Muscle of leg (tissue), 16 donors: ENCODE results near the gene ENPP3. TPM values are rescaled to one million over a fixed set of nuclear protein-coding genes. Genes with fewer than 3 reads are reported as not detected.
A peak's percentile ranks its signal among the peaks of the same experiment; 100 is the strongest.

ENCODE experiments used
- DNase-seq: peaks from one replicate; pipeline ENCODE4 v3.0.0; 2013
- H3K27ac ChIP-seq: one replicate; pipeline ENCODE4 v1.5.1; 2013; ENCODE audit warnings: mild to moderate bottlenecking, low read length, control low read depth
- H3K27me3 ChIP-seq: one replicate; pipeline ENCODE4 v1.6.1; 2013; ENCODE audit warnings: low read length; ENCODE audit not compliant: control insufficient read depth, insufficient read depth
- H3K36me3 ChIP-seq: one replicate; pipeline ENCODE4 v1.6.1; 2013; ENCODE audit warnings: low read length; ENCODE audit not compliant: control insufficient read depth, insufficient read depth
- H3K4me1 ChIP-seq: one replicate; pipeline ENCODE4 v1.6.1; 2013; ENCODE audit warnings: low read length; ENCODE audit not compliant: control insufficient read depth, insufficient read depth
- H3K4me3 ChIP-seq: one replicate; pipeline ENCODE4 v1.5.1; 2013; ENCODE audit warnings: low read length, control low read depth
- H3K9me3 ChIP-seq: replicated peaks from 2 replicates; pipeline ENCODE4 v1.6.1; 2013; ENCODE audit warnings: low read depth, low read length; ENCODE audit not compliant: control insufficient read depth
- WGBS: methylation state at CpG from one replicate; pipeline ENCODE4 v1.1.5; 2013; ENCODE audit warnings: missing lambda C conversion rate; ENCODE audit not compliant: insufficient coverage; 5-methylcytosine and 5-hydroxymethylcytosine counted together
- long read RNA-seq, 11 donors: transcript quantifications; one replicate each; lab custom pipeline, GENCODE V29; 2026
- polyA plus RNA-seq, 8 donors: library from polyadenylated mRNA; unstranded; fragments of 120-200 nt; gene quantifications; one replicate each; pipeline versions ENCODE4 v1.2.1 to v1.2.3, GENCODE V29; 2013; ENCODE audit warnings: inconsistent platforms in 1 of 8, low replicate concordance in 1 of 8; ENCODE audit not compliant: insufficient read length in 8 of 8, insufficient read depth in 1 of 8
- total RNA-seq: library from RNA; stranded (reverse); fragments of 120-200 nt; gene quantifications from one replicate; pipeline ENCODE4 v1.2.4, GENCODE V29; 2013

ENPP3 gene
- total RNA-seq = 0.31 TPM
- 1 to 10 TPM in 1 of 8 donors, under 1 TPM in 7; 0.16 to 2.9 (median 0.35) TPM for polyA plus RNA-seq
- long read RNA-seq, donor 1 = 0 reads
- long read RNA-seq, donor 2 = 0 reads
- long read RNA-seq, donor 3 = 0 reads
- long read RNA-seq, donor 4 = 0 reads
- long read RNA-seq, donor 5 = 0 reads
- long read RNA-seq, donor 6 = 0 reads
- long read RNA-seq, donor 7 = 0 reads
- long read RNA-seq, donor 8 = 0 reads
- long read RNA-seq, donor 9 = 0 reads
- long read RNA-seq, donor 10 = 0 reads
- long read RNA-seq, donor 11 = 0 reads

- Histone ChIP-seq H3K36me3 (no peaks in the 10 kb centered on the region), H3K4me3 (no peak within 1 kb of the TSS), H3K27me3 (no peaks in the 10 kb centered on the region), H3K27ac (no peak within 1 kb of the TSS), H3K4me1 (no peaks in the 10 kb centered on the region), H3K9me3 (no peaks in the 10 kb centered on the region)
- DNase-seq = no peak
- 71% methylated on average over 2 of the region's 10 CpGs for WGBS
These were observed at the start of gene ENPP3 for GRCh38 chr6:131636880-131637792. Gene ENPP3, plus strand, starts transcription at chr6:131637302. Its CDS starts 83 bp downstream, at chr6:131637385.

- Histone ChIP-seq H3K9me3 (no peaks in the 10 kb centered on the region), H3K4me1 (no peaks in the 10 kb centered on the region), H3K27ac (no peak overlapping the region), H3K4me3 (no peak overlapping the region), H3K27me3 (no peaks in the 10 kb centered on the region), H3K36me3 (peaks cover 35% of the 10 kb centered on the region)
- no CpG with 5 or more reads among the region's 4 CpGs for WGBS
- DNase-seq = no peak
These were observed 49.2 kb upstream of the ENPP3 start for GRCh38 chr6:131587909-131588308.

GRCh38 chr6:131588643-131589042 is 48.5 kb upstream of the ENPP3 start:
- Histone ChIP-seq H3K27ac (no peak overlapping the region), H3K27me3 (no peaks in the 10 kb centered on the region), H3K36me3 (peaks cover 34% of the 10 kb centered on the region), H3K4me3 (no peak overlapping the region), H3K4me1 (no peaks in the 10 kb centered on the region), H3K9me3 (no peaks in the 10 kb centered on the region)
- no peak for DNase-seq
- WGBS = 86% methylated on average over 1 of the region's 2 CpGs

GRCh38 chr6:131592935-131593334 is 44.2 kb upstream of the ENPP3 start:
- Histone ChIP-seq H3K36me3 (peaks cover 43% of the 10 kb centered on the region), H3K4me3 (no peak overlapping the region), H3K27ac (no peak overlapping the region), H3K27me3 (no peaks in the 10 kb centered on the region), H3K4me1 (no peaks in the 10 kb centered on the region), H3K9me3 (no peaks in the 10 kb centered on the region)
- no peak for DNase-seq
- no CpG with 5 or more reads among the region's 2 CpGs for WGBS

GRCh38 chr6:131594074-131594473 is 43.0 kb upstream of the ENPP3 start:
- H3K36me3 ChIP-seq = peaks cover 39% of the 10 kb centered on the region
- no peaks in the 10 kb centered on the region for H3K4me1 ChIP-seq
- H3K4me3 ChIP-seq = no peak overlapping the region
- no peaks in the 10 kb centered on the region for H3K27me3 ChIP-seq
- no peaks in the 10 kb centered on the region for H3K9me3 ChIP-seq
- H3K27ac ChIP-seq = no peak overlapping the region
- 93% methylated on average over 4 of the region's 11 CpGs for whole genome bisulfite sequencing
- no peak for DNase-seq

- Histone ChIP-seq H3K27me3 (no peaks in the 10 kb centered on the region), H3K4me1 (no peaks in the 10 kb centered on the region), H3K27ac (no peak overlapping the region), H3K9me3 (no peaks in the 10 kb centered on the region), H3K4me3 (no peak overlapping the region), H3K36me3 (peaks cover 39% of the 10 kb centered on the region)
- WGBS = no CpG with 5 or more reads among the region's 3 CpGs
- DNase-seq = peak; percentile 16
These were observed 39.7 kb upstream of the ENPP3 start for GRCh38 chr6:131597446-131597845.

GRCh38 chr6:131600716-131601115 is 36.4 kb upstream of the ENPP3 start:
- Histone ChIP-seq H3K4me1 (no peaks in the 10 kb centered on the region), H3K27me3 (no peaks in the 10 kb centered on the region), H3K4me3 (no peak overlapping the region), H3K27ac (no peak overlapping the region), H3K9me3 (no peaks in the 10 kb centered on the region), H3K36me3 (peaks cover 36% of the 10 kb centered on the region)
- DNase-seq = peak; percentile 25
- 40% methylated on average over 1 of the region's 4 CpGs for WGBS

GRCh38 chr6:131602781-131603312 is 34.3 kb upstream of the ENPP3 start:
- DNase-seq = no peak
- Histone ChIP-seq H3K4me3 (no peak overlapping the region), H3K9me3 (no peaks in the 10 kb centered on the region), H3K4me1 (no peaks in the 10 kb centered on the region), H3K27me3 (no peaks in the 10 kb centered on the region), H3K36me3 (peaks cover 36% of the 10 kb centered on the region), H3K27ac (no peak overlapping the region)
- WGBS = 71% methylated on average over 1 of the region's 1 CpG

GRCh38 chr6:131613296-131613925 is 23.7 kb upstream of the ENPP3 start:
- WGBS = no CpG with 5 or more reads among the region's 5 CpGs

GRCh38 chr6:131615275-131615674 is 21.8 kb upstream of the ENPP3 start:
- H3K9me3 ChIP-seq = no peaks in the 10 kb centered on the region
- DNase-seq = no peak
- 100% methylated on average over 3 of the region's 4 CpGs for WGBS
- no peak overlapping the region for H3K27ac ChIP-seq
- H3K4me1 ChIP-seq = no peaks in the 10 kb centered on the region
- no peaks in the 10 kb centered on the region for H3K27me3 ChIP-seq
- H3K36me3 ChIP-seq = peaks cover 24% of the 10 kb centered on the region
- no peak overlapping the region for H3K4me3 ChIP-seq

More at GRCh38 chr6:131613296-131613925, 23.7 kb upstream of the ENPP3 start:
- H3K27ac ChIP-seq = no peak overlapping the region
- DNase-seq = no peak
- no peaks in the 10 kb centered on the region for H3K4me1 ChIP-seq
- no peaks in the 10 kb centered on the region for H3K27me3 ChIP-seq
- no peaks in the 10 kb centered on the region for H3K9me3 ChIP-seq
- no peak overlapping the region for H3K4me3 ChIP-seq
- peaks cover 22% of the 10 kb centered on the region for H3K36me3 ChIP-seq
